GM12878 (cell line): Measurements from ENCODE around the gene MATN1. TPM values are rescaled to one million over a fixed set of nuclear protein-coding genes. Genes with fewer than 3 reads are reported as not detected.

Experiments
- CUX1 ChIP-seq: IDR thresholded peaks from 2 replicates; pipeline ENCODE4 v1.6.1; 2012; ENCODE audit warnings: improper control_type of control experiment, low read depth, low read length; ENCODE audit not compliant: insufficient replicate concordance
- E2F8 ChIP-seq: fragments of 450-650 bp; IDR thresholded peaks from 2 replicates; pipeline ENCODE4 v1.6.1; 2018; ENCODE audit warnings: mild to moderate bottlenecking, low read depth, moderate library complexity; ENCODE audit not compliant: partially characterized antibody
- ELK1 ChIP-seq: IDR thresholded peaks from 2 replicates; pipeline ENCODE4 v1.6.1; 2012; ENCODE audit warnings: low read depth, low read length, improper control_type of control experiment
- HSF1 ChIP-seq: fragments of 150-350 bp; IDR thresholded peaks from 2 replicates; pipeline ENCODE4 v1.6.1; 2014; ENCODE audit warnings: mild to moderate bottlenecking, low read depth, low read length
- PBX3 ChIP-seq: IDR thresholded peaks from 2 replicates; pipeline ENCODE4 v1.6.1; 2011; ENCODE audit warnings: mild to moderate bottlenecking, low read depth, low read length, moderate library complexity; ENCODE audit not compliant: insufficient replicate concordance
- POLR2AphosphoS5 ChIP-seq: IDR thresholded peaks from 2 replicates; pipeline ENCODE4 v1.6.1; 2011; ENCODE audit warnings: mild to moderate bottlenecking, low read length, inconsistent platforms
- RAD21 ChIP-seq: IDR thresholded peaks from 2 replicates; pipeline ENCODE4 v1.6.1; 2011; ENCODE audit warnings: mild to moderate bottlenecking, low read depth, low read length, moderate library complexity; ENCODE audit not compliant: insufficient read depth
- RBBP5 ChIP-seq: fragments of 200-600 bp; sonication (generic); conservative IDR thresholded peaks from 2 replicates; pipeline ENCODE4 v1.6.1; 2016
- SKIL ChIP-seq: fragments of 450-650 bp; IDR thresholded peaks from 2 replicates; pipeline ENCODE4 v1.6.1; 2017; ENCODE audit warnings: mild to moderate bottlenecking, low read depth, inconsistent platforms; ENCODE audit not compliant: poor library complexity, severe bottlenecking
- SREBF2 ChIP-seq: IDR thresholded peaks from 2 replicates; pipeline ENCODE4 v1.6.1; 2012; ENCODE audit warnings: mild to moderate bottlenecking, low read length
- TBL1XR1 ChIP-seq: IDR thresholded peaks from 2 replicates; pipeline ENCODE4 v1.6.1; 2012; ENCODE audit warnings: low read depth, low read length, improper control_type of control experiment
- USF2 ChIP-seq: IDR thresholded peaks from 2 replicates; pipeline ENCODE4 v1.6.1; 2011; ENCODE audit warnings: low read depth, low read length, improper control_type of control experiment, borderline replicate concordance
- YY1 ChIP-seq: IDR thresholded peaks from 2 replicates; pipeline ENCODE4 v1.6.1; 2011; ENCODE audit warnings: low read depth, mild to moderate bottlenecking, low read length
- ZNF622 ChIP-seq: fragments of 450-650 bp; IDR thresholded peaks from 2 replicates; pipeline ENCODE4 v1.6.1; 2017; ENCODE audit warnings: mild to moderate bottlenecking, inconsistent platforms
- polyA plus RNA-seq, 11 experiments: library from polyadenylated mRNA; depleted of rRNA in 4 of 11; unstranded in 6 of 11; stranded (reverse) in 5 of 11; fragments of >200 nt; fragmentation: Nextera tagmentation in 4 of 11; fragmentation: Illumina TruSeq in 1 of 11; extraction: Ambion mirVana in 4 of 11; extraction: Trizol in 1 of 11; gene quantifications; 1 replicate in 1 of 11; 2 replicates in 10 of 11; pipeline versions ENCODE4 v1.2.1 to v1.2.3, GENCODE V29; 2011 to 2016; ENCODE audit warnings: inconsistent platforms in 2 of 11, missing spikeins in 2 of 11, low read depth in 1 of 11
- total RNA-seq, 4 experiments: library from RNA; depleted of rRNA in 3 of 4; stranded (reverse); fragments of >200 nt in 3 of 4; fragmentation: Illumina TruSeq in 1 of 4; extraction: Trizol in 1 of 4; gene quantifications; 2 replicates each; pipeline versions ENCODE4 v1.2.1 to v1.2.3, GENCODE V29; 2013 to 2021

Gene MATN1
- total and polyA plus RNA-seq, 10 of the 15 experiments (the other 5 are each of a cell fraction or from before 2014, with no cell fraction given), result 0.04 to 0.50 (median 0.10) TPM; not detected in 1

- TF ChIP-seq E2F8 (no peak), CUX1 (peak; percentile 81), SKIL (peak; percentile 80), ZNF622 (no peak), HSF1 (no peak), PBX3 (peak; percentile 78), ELK1 (no peak), POLR2AphosphoS5 (peak; percentile 71), USF2 (no peak), RBBP5 (no peak), SREBF2 (no peak), RAD21 (no peak), TBL1XR1 (peak; percentile 68; the same call in 1 of the 2 replicates), YY1 (peak; percentile 51)
Observed at GRCh38 chr1:30754684-30755171, 31.3 kb upstream of the MATN1 start (continued).
